ENCODE measurements around the gene SLC22A17.

The SLC22A17 gene

GRCh38 chr14:23381871-23382270 lies 29.2 kb upstream of the SLC22A17 start:
- DNase-seq (ENCODE audit: low spot score), result no peak

- DNase-seq (ENCODE audit: low spot score), result no peak
Observed at GRCh38 chr14:23380976-23381375, 28.3 kb upstream of the SLC22A17 start.

- DNase-seq (ENCODE audit: low spot score), result no peak
Observed at GRCh38 chr14:23380197-23380914, 27.7 kb upstream of the SLC22A17 start.

GRCh38 chr14:23379366-23380196 lies 26.9 kb upstream of the SLC22A17 start:
- DNase-seq (ENCODE audit: low spot score), result peak; percentile 77

- DNase-seq (ENCODE audit: low spot score), result no peak
Observed at GRCh38 chr14:23378612-23379220, 26.0 kb upstream of the SLC22A17 start.

GRCh38 chr14:23377573-23378563 lies 25.2 kb upstream of the SLC22A17 start:
- no peak for DNase-seq (ENCODE audit: low spot score)

GRCh38 chr14:23377198-23377550 lies 24.5 kb upstream of the SLC22A17 start:
- no peak for DNase-seq (ENCODE audit: low spot score)

- DNase-seq (ENCODE audit: low spot score), result no peak
Observed at GRCh38 chr14:23376482-23377197, 24.0 kb upstream of the SLC22A17 start, which contains the start of gene CMTM5. TSS of gene CMTM5 (plus strand) at chr14:23377046. CDS start at chr14:23377252, 206 bp downstream.

- DNase-seq (ENCODE audit: low spot score), result no peak
Observed at GRCh38 chr14:23375527-23376251, 23.0 kb upstream of the SLC22A17 start.

GRCh38 chr14:23373041-23373440 lies 20.4 kb upstream of the SLC22A17 start:
- no peak for DNase-seq (ENCODE audit: low spot score)

- DNase-seq (ENCODE audit: low spot score), result no peak
Observed at GRCh38 chr14:23372509-23372908, 19.8 kb upstream of the SLC22A17 start, which contains the start of gene IL25. TSS of gene IL25 (plus strand) at chr14:23372809.

- DNase-seq (ENCODE audit: low spot score), result no peak
Observed at GRCh38 chr14:23371865-23372264, 19.2 kb upstream of the SLC22A17 start.

GRCh38 chr14:23370221-23370620 lies 17.5 kb upstream of the SLC22A17 start:
- DNase-seq (ENCODE audit: low spot score), result no peak

GRCh38 chr14:23366426-23366921 lies 13.8 kb upstream of the SLC22A17 start:
- DNase-seq (ENCODE audit: low spot score), result no peak

GRCh38 chr14:23365732-23366425 lies 13.2 kb upstream of the SLC22A17 start:
- no peak for DNase-seq (ENCODE audit: low spot score)

- DNase-seq (ENCODE audit: low spot score), result no peak
Observed at GRCh38 chr14:23365036-23365731, 12.5 kb upstream of the SLC22A17 start, which contains the start of gene EFS. TSS of gene EFS (minus strand) at chr14:23365172. CDS start at chr14:23365025, 147 bp downstream.

- no peak for DNase-seq (ENCODE audit: low spot score)
Observed at GRCh38 chr14:23364164-23365035, 11.7 kb upstream of the SLC22A17 start.

GRCh38 chr14:23362200-23362599 lies 9.5 kb upstream of the SLC22A17 start:
- DNase-seq (ENCODE audit: low spot score), result no peak

All from hematopoietic multipotent progenitor cell treated with erythropoietin and hydrocortisone succinate and interleukin-3 and kit ligand, for 17 days (in vitro differentiated cells).